Measurements from ENCODE around the gene GGA1.

- TF ChIP-seq CTCF (IDR thresholded peaks at IDR 0.05) (no peak), EZH2 (IDR thresholded peaks at IDR 0.05; ENCODE audit: borderline replicate concordance, insufficient read depth, low read depth, low read length, poor library complexity, severe bottlenecking) (no peak)
These were observed 71.0 kb downstream of the GGA1 start for GRCh38 chr22:37679670-37680069.

Measured in B cell (primary cell).